GM18511 (cell line): ENCODE measurements around the gene PPARA.
A peak's percentile ranks its signal among the peaks of the same experiment; 100 is the strongest.

Experiments
- ATAC-seq: cut with Tn5 transposase; IDR thresholded peaks from one replicate; pipeline ENCODE4 v1.9.1; 2021; ENCODE audit warnings: mild to moderate bottlenecking, moderate library complexity; ENCODE audit not compliant: unreplicated experiment

The PPARA gene

GRCh38 chr22:46142548-46143490 lies 7.5 kb upstream of the PPARA start:
- no peak for ATAC-seq

GRCh38 chr22:46143491-46144147 lies 6.7 kb upstream of the PPARA start:
- ATAC-seq = no peak

- ATAC-seq = no peak
These were observed 4.9 kb upstream of the PPARA start for GRCh38 chr22:46145361-46145851.

- no peak for ATAC-seq
These were observed 4.4 kb upstream of the PPARA start for GRCh38 chr22:46145896-46146295.

- ATAC-seq = no peak
These were observed 4.0 kb upstream of the PPARA start for GRCh38 chr22:46146329-46146728.

GRCh38 chr22:46147061-46147460 lies 3.3 kb upstream of the PPARA start:
- ATAC-seq = no peak

GRCh38 chr22:46147471-46148267 lies 2.7 kb upstream of the PPARA start:
- ATAC-seq = no peak

- ATAC-seq = no peak
These were observed 2.0 kb upstream of the PPARA start for GRCh38 chr22:46148336-46148735.

- ATAC-seq = no peak
These were observed 1.4 kb upstream of the PPARA start for GRCh38 chr22:46148816-46149511.

- ATAC-seq = no peak
These were observed 753 bp upstream of the PPARA start for GRCh38 chr22:46149512-46150033.

- ATAC-seq = peak; percentile 28
These were observed 540 bp downstream of the PPARA start for GRCh38 chr22:46150655-46151477.

GRCh38 chr22:46153930-46154329 lies 3.6 kb downstream of the PPARA start:
- ATAC-seq = no peak

GRCh38 chr22:46156031-46156430 lies 5.7 kb downstream of the PPARA start:
- ATAC-seq = no peak

- no peak for ATAC-seq
These were observed 8.0 kb downstream of the PPARA start for GRCh38 chr22:46158283-46158682.

GRCh38 chr22:46159212-46159611 lies 8.9 kb downstream of the PPARA start:
- no peak for ATAC-seq

- ATAC-seq = no peak
These were observed 9.5 kb downstream of the PPARA start for GRCh38 chr22:46159777-46160176.

GRCh38 chr22:46162285-46162684 lies 12.0 kb downstream of the PPARA start:
- no peak for ATAC-seq

GRCh38 chr22:46162771-46163556 lies 12.6 kb downstream of the PPARA start:
- no peak for ATAC-seq

- no peak for ATAC-seq
These were observed 13.2 kb downstream of the PPARA start for GRCh38 chr22:46163557-46163888.
